GM21786 (cell line): ENCODE measurements around the gene BRCA1.
A peak's percentile ranks its signal among the peaks of the same experiment; 100 is the strongest.
"Not testable (repeated sequence)": the region's sequence is repeated elsewhere in the genome, so short reads cannot be mapped to it uniquely, and the experiment has no call there.

ENCODE experiments used
- ATAC-seq: cut with Tn5 transposase; IDR thresholded peaks from one replicate; pipeline ENCODE4 v1.9.1; 2021; ENCODE audit not compliant: unreplicated experiment

The BRCA1 gene

DNA sequence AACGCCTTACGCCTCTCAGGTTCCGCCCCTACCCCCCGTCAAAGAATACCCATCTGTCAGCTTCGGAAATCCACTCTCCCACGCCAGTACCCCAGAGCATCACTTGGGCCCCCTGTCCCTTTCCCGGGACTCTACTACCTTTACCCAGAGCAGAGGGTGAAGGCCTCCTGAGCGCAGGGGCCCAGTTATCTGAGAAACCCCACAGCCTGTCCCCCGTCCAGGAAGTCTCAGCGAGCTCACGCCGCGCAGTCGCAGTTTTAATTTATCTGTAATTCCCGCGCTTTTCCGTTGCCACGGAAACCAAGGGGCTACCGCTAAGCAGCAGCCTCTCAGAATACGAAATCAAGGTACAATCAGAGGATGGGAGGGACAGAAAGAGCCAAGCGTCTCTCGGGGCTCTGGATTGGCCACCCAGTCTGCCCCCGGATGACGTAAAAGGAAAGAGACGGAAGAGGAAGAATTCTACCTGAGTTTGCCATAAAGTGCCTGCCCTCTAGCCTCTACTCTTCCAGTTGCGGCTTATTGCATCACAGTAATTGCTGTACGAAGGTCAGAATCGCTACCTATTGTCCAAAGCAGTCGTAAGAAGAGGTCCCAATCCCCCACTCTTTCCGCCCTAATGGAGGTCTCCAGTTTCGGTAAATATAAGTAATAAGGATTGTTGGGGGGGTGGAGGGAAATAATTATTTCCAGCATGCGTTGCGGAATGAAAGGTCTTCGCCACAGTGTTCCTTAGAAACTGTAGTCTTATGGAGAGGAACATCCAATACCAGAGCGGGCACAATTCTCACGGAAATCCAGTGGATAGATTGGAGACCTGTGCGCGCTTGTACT lies at the start of gene BRCA1:
BRCA1 (minus strand) TSS at position 232 of the 834 bp plus-strand sequence. CDS start 1,268 bp downstream, outside the sequence.
- peak; percentile 98 for ATAC-seq

DNA sequence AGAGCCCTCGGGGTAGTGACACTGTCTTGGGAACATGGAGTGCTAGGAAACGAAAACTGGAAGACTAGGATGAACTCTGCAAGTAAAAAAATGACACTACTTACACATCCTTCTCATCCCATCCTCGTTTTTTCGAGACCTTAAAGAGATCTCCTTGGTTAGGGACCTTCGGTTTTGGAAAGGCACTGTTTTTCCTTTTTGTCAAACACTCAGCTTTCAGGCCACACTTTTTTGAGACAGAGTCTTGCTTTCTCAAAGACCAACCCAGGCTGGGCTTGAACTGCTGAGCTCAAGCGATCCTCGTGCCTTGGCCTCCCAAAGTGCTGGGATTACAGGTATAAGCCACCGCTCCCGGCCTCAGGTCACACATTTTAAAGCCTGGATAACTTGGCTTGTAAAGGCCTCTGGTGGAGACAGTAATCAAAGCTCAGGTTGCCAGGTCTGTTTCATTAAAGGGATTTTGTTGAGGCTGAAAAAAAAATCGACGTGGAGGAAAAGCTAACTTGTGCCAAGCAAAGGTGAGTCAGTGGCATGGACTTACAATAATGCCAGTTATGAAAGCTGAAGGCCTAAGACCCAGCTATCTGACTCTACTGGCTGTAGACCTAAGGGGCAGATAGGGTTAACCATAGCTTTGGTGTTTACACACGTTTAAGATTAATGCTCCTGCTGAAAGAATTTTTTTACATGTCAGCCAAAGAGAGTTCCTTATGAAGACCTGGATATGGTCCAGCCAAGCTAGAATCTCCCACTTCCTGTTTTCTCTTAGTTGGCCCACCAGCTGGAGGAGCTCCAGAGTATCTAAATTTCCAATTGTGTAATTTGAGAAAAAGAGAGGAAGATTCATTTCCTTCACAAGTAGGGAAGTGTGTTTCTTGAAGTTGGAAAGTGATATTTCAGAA lies 46.7 kb upstream of the BRCA1 start:
- ATAC-seq = no peak

DNA sequence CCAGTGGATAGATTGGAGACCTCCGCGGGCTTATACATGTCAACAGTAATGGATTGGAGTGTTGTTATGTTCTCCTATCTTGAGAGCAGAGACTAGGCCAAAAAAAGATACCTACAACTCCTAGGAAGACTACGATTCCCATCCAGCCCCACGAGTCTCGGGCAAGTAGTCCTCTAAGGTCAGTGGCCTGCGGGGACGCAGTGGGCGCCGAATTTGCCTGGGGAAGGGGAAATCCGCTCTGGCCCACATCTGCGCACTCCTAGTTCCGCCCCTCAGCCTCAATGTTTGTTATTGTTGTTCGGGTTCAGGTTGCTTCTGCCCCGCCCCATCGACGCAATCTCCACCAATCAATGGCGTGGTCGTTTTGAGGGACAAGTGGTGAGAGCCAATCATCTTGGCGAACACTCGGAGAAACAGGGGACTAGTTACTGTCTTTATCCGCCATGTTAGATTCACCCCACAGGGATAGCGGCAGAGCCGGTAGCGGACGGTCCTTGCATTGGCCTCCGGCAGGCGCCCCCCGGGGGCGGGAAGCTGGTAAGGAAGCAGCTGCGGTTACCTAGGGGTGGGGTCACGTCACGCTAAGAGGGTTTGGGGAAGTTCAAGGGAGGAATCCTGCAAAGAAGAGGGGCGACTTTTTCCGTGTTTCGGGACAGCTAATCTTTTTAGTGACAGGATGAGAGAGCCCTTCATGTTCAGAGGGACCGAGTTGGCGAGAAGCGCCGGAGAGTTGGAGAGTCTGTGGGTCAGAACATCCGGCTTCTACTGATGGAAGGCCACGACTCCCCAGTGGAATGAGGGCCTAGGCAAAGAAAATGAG lies 45.8 kb upstream of the BRCA1 start, which contains the start of gene NBR1:
NBR1 (plus strand) TSS at position 449 of the 820 bp plus-strand sequence. CDS start 4,586 bp downstream, outside the sequence.
- peak; percentile 71 for ATAC-seq

DNA sequence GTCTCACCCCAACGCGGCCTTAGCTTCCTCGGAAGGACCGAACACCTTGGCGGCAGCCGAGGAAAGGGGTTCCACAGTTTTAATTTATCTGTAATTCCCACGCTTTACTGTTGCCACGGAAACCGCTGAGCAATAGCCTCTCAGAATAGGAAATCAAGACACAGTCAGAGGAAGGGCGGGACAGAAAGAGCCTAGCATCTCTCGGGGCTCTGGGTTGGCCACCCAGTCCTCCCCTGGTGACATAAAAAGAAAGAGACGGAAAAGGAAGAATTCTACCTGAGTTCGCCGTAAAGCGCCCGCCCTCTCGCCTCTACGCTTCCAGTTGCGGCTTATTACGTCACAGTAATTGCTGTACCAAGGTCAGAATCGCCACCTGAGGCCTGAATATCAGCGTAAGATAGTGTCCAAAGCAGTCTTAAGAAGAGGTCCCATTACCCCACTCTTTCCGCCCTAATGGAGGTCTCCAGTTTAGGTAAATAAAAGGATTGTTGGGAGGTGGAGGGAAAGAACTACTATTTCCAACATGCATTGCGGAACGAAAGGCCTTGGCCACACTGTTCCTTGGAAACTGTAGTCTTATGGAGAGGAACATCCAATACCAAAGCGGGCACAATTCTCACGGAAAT lies 45.1 kb upstream of the BRCA1 start:
- ATAC-seq = peak; percentile 67

DNA sequence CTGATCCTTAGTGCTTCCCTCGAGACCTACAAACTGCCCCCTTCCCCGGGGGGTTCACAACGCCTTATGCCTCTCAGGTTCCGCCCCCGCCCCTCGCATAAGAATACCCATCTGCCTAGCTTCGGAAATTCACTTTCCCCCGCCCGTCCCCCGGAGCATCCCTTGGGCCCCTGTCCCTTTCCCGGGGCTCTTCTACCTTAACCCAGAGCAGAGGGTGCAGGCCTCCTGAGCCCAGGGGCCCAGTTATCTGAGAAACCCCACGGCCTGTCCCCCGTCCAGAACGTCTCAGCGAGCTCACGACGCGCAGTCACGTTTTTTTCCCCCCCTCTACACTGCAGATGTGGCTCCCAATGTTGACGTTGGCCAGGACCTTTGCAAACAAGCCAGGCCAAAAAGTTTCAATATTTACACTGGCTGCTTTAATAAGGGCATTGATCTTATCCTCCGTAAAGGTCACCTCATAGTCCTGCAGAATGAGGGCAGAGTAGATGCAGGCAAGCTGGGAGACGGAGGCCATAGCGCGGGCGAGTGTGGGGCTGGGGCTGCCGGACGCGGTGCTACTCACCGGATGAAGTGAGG lies 44.5 kb upstream of the BRCA1 start:
- ATAC-seq = peak; percentile 20

DNA sequence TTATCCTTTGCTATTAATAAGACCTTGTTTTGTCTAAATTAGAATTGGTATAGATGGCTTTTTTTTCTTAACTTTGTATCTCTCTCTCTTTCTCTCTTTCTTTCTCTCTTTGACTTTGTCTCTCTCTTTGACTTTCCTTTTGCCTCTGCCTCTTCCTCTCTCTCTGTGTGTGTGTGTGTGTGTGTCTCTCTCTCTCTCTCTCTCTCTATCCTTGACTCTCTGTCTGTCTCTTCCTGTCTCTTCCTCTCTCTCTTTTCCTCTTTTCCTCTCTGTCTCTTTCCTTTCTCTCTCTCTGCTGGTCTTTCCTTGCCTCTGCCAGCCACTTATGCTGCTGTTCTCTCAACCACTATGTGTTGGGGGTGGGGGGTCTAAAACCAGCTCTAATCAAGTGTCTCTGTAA lies 40.8 kb upstream of the BRCA1 start:
- not testable (repeated sequence) for ATAC-seq

DNA sequence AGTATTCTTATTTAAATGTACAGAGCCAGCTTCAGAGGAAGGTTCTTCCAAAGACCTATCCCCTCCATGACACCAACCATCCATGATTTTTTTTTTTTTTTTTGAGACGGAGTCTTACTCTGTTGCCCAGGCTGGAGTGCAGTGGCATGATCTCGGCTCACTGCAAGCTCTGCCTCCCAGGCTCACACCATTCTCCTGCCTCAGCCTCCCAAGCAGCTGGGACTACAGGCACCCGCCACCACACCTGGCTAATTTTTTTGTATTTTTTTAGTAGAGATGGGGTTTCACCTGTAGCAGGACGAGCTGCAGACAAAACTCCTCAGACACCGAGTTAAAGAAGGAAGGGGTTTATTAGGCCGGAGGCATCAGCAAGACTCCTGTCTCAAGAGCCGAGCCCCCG lies 34.8 kb upstream of the BRCA1 start:
- ATAC-seq = not testable (repeated sequence)

DNA sequence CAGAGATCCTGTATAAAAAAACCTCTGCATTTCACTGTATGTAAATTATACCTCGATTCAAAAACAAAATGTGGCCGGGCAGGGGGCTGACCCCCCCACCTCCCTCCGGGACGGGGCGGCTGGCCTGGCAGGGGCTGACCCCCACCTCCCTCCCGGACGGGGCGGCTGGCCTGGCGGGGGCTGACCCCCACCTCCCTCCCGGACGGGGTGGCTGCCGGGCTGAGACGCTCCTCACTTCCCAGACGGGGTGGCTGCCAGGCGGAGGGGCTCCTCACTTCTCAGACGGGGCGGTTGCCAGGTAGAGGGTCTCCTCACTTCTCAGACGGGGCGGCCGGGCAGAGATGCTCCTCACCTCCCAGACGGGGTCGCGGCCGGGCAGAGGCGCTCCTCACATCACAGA lies 34.1 kb upstream of the BRCA1 start:
- ATAC-seq = not testable (repeated sequence)

DNA sequence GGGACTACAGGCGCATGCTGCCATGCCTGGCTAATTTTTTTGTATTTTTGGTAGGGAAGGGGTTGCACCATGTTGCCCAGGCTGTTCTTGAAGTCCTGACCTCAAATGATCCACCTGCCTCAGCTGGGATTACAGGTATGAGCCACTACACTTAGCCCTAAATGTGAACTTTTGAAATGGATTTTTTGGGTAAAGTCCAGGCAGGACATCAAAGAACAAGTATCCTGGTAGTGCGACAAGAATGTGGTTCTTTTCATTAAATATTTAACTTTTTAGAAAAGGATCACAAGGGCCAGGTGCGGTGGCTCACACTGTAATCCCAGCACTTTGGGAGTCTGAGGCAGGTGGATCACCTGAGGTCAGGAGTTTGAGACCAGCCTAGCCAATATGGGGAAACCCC lies 30.5 kb upstream of the BRCA1 start:
- no peak for ATAC-seq

DNA sequence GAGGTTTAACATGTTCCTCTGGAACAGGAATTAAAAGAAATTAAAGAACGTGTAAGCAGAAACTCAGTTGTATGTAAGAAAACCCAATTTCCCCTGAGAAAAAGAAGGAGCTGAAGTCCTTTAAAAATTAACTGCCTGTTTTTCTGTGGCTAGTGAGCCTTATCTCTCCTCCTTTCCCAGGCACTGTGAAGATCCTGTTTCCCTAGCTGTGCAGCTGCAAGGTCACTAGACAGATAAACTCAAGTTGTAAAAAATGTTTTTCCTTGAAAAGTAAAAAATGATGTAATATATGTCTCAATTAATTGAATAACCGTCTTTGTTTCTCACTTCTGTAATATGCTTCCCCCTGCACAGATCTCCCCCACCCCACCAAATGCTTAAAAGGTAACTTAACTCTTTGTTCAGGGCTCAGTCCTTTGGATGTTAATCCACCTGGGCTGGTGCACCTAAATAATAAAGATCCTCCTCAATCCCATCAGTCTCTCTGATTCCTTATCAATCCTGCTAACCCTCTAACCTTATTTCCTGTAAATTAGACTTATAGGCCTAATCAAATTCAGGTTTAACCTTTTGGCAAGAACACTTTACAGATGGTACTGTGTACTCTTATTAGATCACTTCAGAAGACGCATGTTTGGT lies 28.2 kb upstream of the BRCA1 start:
- ATAC-seq = not testable (repeated sequence)

DNA sequence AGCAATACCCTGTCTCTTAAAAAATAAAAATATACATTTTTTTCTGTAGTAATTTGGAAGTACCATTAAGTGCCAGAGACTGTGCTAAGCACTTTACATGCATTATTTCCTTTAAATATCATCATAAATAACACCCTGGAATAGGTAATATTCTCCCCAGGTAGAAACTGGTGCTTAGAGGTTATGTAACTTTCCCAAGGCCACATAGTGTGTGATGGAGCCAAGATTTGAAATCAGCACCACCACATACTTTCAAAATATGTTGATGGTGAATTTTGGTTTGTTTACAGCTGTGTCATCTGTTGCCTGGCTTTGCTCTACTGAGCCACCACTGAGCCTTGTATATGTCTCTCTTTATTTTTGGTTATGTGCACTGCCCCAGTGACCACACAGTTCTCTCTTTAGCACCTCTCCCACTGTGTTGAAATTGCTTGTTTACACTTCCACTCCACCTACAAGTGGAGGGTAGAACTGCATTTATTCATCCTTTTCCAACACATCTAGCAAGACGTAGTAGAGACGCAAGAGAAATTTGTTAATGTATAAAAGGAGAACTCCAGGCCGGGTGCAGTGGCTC lies 26.8 kb upstream of the BRCA1 start:
- ATAC-seq = no peak

DNA sequence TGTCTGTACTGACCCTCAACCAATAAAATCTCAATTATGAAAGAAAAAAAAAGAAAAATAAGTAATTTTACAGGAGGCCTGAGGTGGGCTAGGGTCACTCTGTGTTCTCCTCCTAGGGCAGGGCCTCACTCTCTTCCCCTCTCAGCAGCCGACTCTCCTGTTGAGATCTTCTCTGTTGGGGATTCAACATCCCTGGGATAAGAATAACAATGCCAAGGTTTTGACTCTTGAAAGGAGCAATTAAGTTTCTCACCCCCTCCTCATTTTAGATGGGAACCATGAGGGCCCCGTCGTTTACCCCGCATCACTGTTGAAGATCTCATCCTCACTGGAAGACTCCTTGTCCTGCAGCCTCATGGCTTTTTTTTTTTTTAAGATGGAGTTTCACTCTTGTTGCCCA lies 21.5 kb upstream of the BRCA1 start:
- ATAC-seq = no peak

DNA sequence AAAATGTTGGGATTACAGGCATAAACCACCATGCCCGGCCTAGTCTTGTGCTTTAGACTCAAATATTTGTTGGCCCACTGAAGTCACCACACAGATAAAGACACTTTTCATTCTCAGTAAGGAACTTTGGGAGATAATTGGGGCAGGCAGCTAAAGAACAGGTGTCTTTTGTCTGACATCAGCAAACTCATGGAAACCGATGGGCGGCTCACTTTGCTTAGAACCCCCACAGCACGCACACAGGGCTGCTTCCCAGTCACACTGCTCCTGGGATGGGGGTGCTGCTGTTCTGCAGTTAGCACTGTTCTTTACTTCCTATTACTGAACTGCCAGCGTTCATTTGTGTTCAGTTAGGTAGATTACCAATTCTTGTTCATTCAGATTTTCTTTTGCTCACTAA lies 18.0 kb upstream of the BRCA1 start:
- no peak for ATAC-seq

DNA sequence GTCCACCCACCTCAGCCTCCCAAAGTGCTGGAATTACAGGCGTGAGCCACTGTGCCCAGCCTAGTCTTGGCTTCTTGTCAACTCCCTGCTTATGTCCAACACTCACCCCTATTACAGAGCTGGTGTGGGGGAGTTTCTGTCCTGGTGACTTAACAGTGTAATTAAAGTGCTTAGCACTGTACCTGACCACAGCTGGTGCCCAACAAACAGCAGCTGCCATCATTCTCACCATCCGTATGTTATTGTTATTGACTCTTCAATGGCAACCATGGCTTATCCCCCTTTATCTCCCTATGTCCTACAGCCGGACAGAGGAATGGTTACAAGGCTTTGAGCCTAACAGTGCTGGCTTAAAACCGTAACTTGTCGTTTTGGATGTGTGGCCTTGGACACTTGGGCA lies 17.0 kb upstream of the BRCA1 start:
- ATAC-seq = no peak

DNA sequence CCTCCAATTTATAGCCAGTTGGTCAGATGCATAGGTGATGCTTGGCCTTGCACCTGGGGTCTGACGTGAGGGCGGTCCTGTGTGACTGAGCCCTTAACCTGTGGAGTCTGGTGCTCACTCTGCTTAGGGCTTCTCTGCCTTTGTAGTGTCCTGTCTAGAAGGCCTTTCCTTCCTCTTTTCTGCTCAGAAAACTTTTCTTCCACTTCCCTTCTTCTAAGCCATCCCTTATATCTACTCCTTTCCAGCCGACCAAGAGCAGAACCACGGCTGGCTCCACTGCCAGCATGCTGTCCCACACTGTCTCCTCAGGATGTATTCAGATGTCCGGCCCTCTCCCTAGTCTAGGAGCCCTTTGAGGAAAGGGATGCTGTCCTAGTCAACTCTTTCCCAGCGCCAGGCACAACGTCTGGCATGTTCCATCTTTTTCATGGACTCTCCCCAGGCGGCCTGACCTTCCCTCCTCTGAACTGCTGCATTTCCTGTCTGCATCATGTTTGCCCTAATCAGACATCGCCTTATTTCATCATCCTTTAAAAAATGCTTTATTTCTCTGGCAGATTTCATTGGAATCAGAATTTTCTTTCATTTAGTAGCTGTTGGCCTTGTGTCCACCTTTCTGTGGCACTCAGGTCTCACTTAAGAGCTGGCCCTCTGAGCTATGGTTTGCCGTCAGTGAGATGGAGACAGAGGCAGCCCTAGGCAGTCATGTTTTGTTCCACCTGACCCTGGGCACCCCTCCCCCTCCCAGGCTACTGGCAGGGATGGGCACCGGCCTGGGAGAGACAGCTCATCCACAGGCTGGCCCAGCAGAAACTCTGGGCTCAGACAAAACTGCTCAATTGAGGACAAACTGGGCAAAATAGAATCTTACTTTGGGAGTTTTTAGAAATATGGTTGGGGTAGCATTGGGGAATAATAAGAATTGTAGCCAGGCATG lies 15.5 kb upstream of the BRCA1 start:
- no peak for ATAC-seq

DNA sequence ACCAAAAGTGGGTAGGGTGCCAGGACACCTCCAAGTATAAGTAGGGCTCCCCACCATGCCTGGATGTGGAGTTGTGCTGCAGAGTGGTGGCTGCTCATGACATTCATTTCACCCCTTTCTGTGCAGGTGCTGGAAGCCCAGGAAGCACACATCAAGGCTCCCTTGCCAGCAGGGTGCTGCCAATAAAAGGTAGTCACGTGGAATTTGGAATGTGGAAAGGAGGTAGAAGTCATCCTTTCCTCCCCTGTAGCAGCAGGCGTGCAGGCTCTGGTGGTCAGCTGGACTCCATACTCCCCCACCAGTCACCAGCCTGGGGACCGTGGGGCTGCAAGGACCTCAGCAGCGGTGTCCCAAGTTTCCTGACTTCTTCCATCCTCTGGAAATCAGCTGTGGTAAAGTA lies 13.4 kb upstream of the BRCA1 start:
- not testable (repeated sequence) for ATAC-seq

DNA sequence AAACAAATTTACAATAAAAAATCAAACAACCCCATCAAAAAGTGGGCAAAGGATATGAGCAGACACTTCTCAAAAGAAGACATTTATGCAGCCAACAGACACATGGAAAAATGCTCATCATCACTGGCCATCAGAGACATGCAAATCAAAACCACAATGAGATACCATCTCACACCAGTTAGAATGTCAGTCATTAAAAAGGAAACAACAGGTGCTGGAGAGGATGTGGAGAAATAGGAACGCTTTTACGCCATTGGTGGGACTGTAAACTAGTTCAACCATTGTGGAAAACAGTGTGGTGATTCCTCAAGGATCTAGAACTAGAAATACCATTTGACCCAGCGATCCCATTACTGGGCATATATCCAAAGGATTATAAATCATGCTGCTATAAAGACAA lies 11.4 kb upstream of the BRCA1 start:
- not testable (repeated sequence) for ATAC-seq

DNA sequence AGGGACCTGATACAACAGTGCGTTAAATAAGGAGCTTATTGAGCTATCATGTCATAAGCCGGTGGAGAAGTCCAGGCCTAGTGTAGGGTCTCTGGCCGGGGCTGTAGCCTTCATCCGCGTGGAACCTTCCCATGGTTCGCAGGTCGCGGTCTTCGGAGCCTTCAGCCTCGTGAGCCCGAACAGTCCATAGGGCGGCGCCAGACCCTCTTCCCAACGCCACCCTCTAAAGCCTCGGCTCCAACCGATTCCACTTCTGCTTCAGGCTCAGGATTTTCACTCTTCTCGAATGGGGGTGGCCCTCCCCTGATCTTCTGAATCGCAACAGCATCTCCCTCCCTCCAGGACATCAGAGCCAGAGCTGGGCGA lies 10.3 kb upstream of the BRCA1 start:
- no peak for ATAC-seq
